ENCODE data around the gene S1PR2. TPM values are rescaled to one million over a fixed set of nuclear protein-coding genes. Genes with fewer than 3 reads are reported as not detected.

S1PR2 gene
- total RNA-seq, 1 experiment from 2014 or later = 6.9 TPM

DNA sequence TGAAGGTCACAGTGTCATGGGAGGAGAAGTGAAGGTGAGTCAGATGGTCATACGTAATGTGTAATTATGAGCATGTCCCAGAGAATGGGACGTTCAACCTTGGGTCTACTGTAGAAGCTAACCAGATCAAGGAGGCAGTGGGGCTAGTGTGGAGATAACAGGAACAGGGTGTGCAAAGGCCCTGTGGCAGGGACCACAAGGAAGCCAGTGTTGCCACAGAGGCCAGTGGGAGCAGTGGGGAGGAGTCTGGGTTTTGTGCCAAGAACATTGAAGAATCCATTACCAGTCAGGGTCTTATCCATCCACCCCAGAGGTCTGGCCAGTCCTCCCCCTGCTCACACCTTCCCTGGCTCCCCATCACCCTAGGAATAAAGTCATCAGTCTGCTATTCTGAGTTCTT, 24.2 kb upstream of the S1PR2 start:
- TF ChIP-seq, protein P1, sequence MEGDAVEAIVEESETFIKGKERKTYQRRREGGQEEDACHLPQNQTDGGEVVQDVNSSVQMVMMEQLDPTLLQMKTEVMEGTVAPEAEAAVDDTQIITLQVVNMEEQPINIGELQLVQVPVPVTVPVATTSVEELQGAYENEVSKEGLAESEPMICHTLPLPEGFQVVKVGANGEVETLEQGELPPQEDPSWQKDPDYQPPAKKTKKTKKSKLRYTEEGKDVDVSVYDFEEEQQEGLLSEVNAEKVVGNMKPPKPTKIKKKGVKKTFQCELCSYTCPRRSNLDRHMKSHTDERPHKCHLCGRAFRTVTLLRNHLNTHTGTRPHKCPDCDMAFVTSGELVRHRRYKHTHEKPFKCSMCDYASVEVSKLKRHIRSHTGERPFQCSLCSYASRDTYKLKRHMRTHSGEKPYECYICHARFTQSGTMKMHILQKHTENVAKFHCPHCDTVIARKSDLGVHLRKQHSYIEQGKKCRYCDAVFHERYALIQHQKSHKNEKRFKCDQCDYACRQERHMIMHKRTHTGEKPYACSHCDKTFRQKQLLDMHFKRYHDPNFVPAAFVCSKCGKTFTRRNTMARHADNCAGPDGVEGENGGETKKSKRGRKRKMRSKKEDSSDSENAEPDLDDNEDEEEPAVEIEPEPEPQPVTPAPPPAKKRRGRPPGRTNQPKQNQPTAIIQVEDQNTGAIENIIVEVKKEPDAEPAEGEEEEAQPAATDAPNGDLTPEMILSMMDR (conservative IDR thresholded peaks at IDR 0.05) = no peak
- no peak for TF ChIP-seq EZH2 (IDR thresholded peaks at IDR 0.05; ENCODE audit: low read depth)
- intact Hi-C loops (cut with micrococcal nuclease; ENCODE audit: unreplicated experiment) = loop anchor here (5.0 kb wide), 1 partner anchor 222 kb away; no protein-coding TSS in a partner anchor

DNA sequence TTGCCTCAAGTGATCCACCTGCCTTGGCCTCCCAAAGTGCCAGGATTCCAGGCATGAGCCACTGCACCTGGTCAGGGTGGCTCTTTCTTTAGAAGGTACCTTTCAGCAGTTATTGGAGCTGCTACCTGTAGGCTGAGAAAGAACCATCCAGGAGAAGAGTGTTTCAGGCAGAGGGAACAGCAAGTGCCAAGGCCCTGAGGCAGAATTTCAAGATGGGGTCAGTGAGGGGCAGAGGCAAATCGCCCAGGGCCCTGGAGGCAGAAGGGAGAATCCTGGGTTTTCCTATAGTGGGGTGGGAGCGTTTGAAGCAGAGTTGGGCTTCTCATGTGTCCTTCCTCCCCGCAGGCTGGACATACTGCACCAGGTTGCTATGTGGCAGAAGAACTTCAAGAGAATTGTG, 23.1 kb upstream of the S1PR2 start:
- Histone ChIP-seq H3K79me2 (ENCODE audit: low read depth) (peaks cover 24% of the 10 kb centered on the region), H3F3A (ENCODE audit: insufficient read depth, low read depth) (peaks cover 47% of the 10 kb centered on the region), H4K20me1 (ENCODE audit: insufficient read depth) (peaks cover 7% of the 10 kb centered on the region; the same call in 1 of the 2 replicates), H3K27me3 (ENCODE audit: insufficient read depth, low read depth) (no peaks in the 10 kb centered on the region), H3K4me1 (replicated peaks; ENCODE audit: insufficient read depth) (peaks cover 4% of the 10 kb centered on the region; the same call in 1 of the 2 replicates), H3K4me3 (no peak overlapping the region), H3K9me3 (ENCODE audit: insufficient read depth, low read depth) (no peaks in the 10 kb centered on the region), H3K9me2 (ENCODE audit: insufficient read depth) (no peaks in the 10 kb centered on the region), H3K36me3 (ENCODE audit: low read depth) (peaks cover 13% of the 10 kb centered on the region; the same call in 1 of the 2 replicates), H3K4me2 (no peak overlapping the region), H3K27ac (no peak overlapping the region), H2AFZ (no peak overlapping the region)
- POLR2A ChIA-PET (ENCODE audit: unreplicated experiment) = no interaction called here
- TF ChIP-seq, protein P1 (conservative IDR thresholded peaks at IDR 0.05) = no peak
- TF ChIP-seq EZH2 (IDR thresholded peaks at IDR 0.05; ENCODE audit: low read depth) = no peak
- CTCF ChIA-PET = interaction anchor here (0.6 kb wide), 1 partner anchor 177 kb away, joined by 8 read pairs; no protein-coding TSS in a partner anchor
- no TSS peak for BruUV-seq (replicated peaks)
- intact Hi-C loops (cut with micrococcal nuclease; ENCODE audit: unreplicated experiment) = loop anchor here (5.0 kb wide), 3 partner anchors 62 to 157 kb away; partner anchors contain the start of genes DNMT1 and EIF3G
- no peak for DNase-seq

More for the DNA sequence above, 24.2 kb upstream of the S1PR2 start:
- Histone ChIP-seq H3F3A (ENCODE audit: insufficient read depth, low read depth) (peaks cover 55% of the 10 kb centered on the region), H3K9me2 (ENCODE audit: insufficient read depth) (no peaks in the 10 kb centered on the region), H3K4me2 (no peak overlapping the region), H3K27me3 (ENCODE audit: insufficient read depth, low read depth) (no peaks in the 10 kb centered on the region), H3K4me1 (replicated peaks; ENCODE audit: insufficient read depth) (peaks cover 12% of the 10 kb centered on the region), H3K4me3 (no peak overlapping the region), H2AFZ (no peak overlapping the region), H3K79me2 (ENCODE audit: low read depth) (peaks cover 24% of the 10 kb centered on the region), H3K36me3 (ENCODE audit: low read depth) (peaks cover 13% of the 10 kb centered on the region; the same call in 1 of the 2 replicates), H3K27ac (no peak overlapping the region), H4K20me1 (ENCODE audit: insufficient read depth) (peaks cover 7% of the 10 kb centered on the region; the same call in 1 of the 2 replicates), H3K9me3 (ENCODE audit: insufficient read depth, low read depth) (no peaks in the 10 kb centered on the region)
- BruUV-seq (replicated peaks) = no TSS peak
- CTCF ChIA-PET = no interaction called here
- no peak for DNase-seq
- POLR2A ChIA-PET (ENCODE audit: unreplicated experiment) = no interaction called here

DNA sequence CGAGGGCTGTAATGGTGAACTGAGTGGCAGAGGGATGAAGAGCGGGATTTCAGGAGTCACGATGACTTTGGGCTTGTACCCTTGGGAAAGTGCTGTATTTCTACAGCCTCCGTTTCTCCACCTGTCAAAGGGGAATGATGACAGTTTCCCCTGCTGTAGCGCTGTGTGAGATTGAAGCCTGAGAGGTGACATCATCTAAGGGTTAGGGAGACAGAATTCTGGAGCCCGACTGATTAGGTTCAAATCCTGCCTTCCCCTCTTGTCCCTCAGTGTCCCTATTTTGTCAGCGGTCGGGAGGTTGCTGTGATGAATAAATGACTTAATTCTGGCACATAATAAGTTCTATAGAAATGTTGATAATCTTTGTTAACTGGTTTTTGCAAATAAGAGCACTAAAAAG, 21.6 kb upstream of the S1PR2 start:
- Histone ChIP-seq H3K4me3 (peak overlapping the region; percentile 94), H3K4me2 (peak overlapping the region; percentile 93), H3K27me3 (ENCODE audit: insufficient read depth, low read depth) (no peaks in the 10 kb centered on the region), H3K9me2 (ENCODE audit: insufficient read depth) (no peaks in the 10 kb centered on the region), H3K4me1 (replicated peaks; ENCODE audit: insufficient read depth) (peaks cover 4% of the 10 kb centered on the region; the same call in 1 of the 2 replicates), H3K9me3 (ENCODE audit: insufficient read depth, low read depth) (no peaks in the 10 kb centered on the region), H3K79me2 (ENCODE audit: low read depth) (peaks cover 24% of the 10 kb centered on the region), H3K36me3 (ENCODE audit: low read depth) (peaks cover 13% of the 10 kb centered on the region; the same call in 1 of the 2 replicates), H3F3A (ENCODE audit: insufficient read depth, low read depth) (peaks cover 37% of the 10 kb centered on the region), H4K20me1 (ENCODE audit: insufficient read depth) (peaks cover 3% of the 10 kb centered on the region; the same call in 1 of the 2 replicates), H2AFZ (peak overlapping the region; percentile 92), H3K27ac (peak overlapping the region; percentile 43)
- DNase-seq = no peak
- TF ChIP-seq EZH2 (IDR thresholded peaks at IDR 0.05; ENCODE audit: low read depth) = no peak
- TF ChIP-seq, protein P1 (conservative IDR thresholded peaks at IDR 0.05) = no peak
- intact Hi-C loops (cut with micrococcal nuclease; ENCODE audit: unreplicated experiment) = loop anchor here (5.0 kb wide), 3 partner anchors 60 to 155 kb away; partner anchors contain the start of genes DNMT1 and EIF3G
- ChIA-PET CTCF (interaction anchor here (0.6 kb wide), 1 partner anchor 140 kb away, joined by 6 read pairs; no protein-coding TSS in a partner anchor), POLR2A (ENCODE audit: unreplicated experiment) (no interaction called here)
- BruUV-seq (replicated peaks) = TSS peak; percentile 42

All from PC-9 (cell line).